Myocyte (in vitro differentiated cells): ENCODE measurements around the gene SYTL4. TPM values are rescaled to one million over a fixed set of nuclear protein-coding genes. Genes with fewer than 3 reads are reported as not detected.

Experiments
- DNase-seq: peaks from one replicate; pipeline ENCODE4 v3.0.0-alpha.2; 2012; ENCODE audit warnings: low read depth
- total RNA-seq: library from RNA; depleted of rRNA; stranded (reverse); fragments of >200 nt; gene quantifications from 2 replicates; pipeline ENCODE4 v1.2.3, GENCODE V29; 2014

The SYTL4 gene
- total RNA-seq, 1 donor from 2014 or later, result 0.99 TPM

GRCh38 chrX:100695302-100695701, 36.6 kb downstream of the SYTL4 start:
- no peak for DNase-seq

- no peak for DNase-seq
Measured at GRCh38 chrX:100687546-100687945, 44.4 kb downstream of the SYTL4 start.

GRCh38 chrX:100687128-100687527, 44.8 kb downstream of the SYTL4 start:
- no peak for DNase-seq

GRCh38 chrX:100685997-100686305, 46.0 kb downstream of the SYTL4 start:
- no peak for DNase-seq

- DNase-seq, result peak; percentile 67
Measured at GRCh38 chrX:100685284-100685996, 46.5 kb downstream of the SYTL4 start.

GRCh38 chrX:100682939-100683338, 49.0 kb downstream of the SYTL4 start:
- no peak for DNase-seq

GRCh38 chrX:100681599-100681998, 50.3 kb downstream of the SYTL4 start:
- DNase-seq, result no peak

- no peak for DNase-seq
Measured at GRCh38 chrX:100680756-100681155, 51.2 kb downstream of the SYTL4 start.

GRCh38 chrX:100677611-100678181, 54.2 kb downstream of the SYTL4 start:
- DNase-seq, result no peak

GRCh38 chrX:100674705-100675104, 57.2 kb downstream of the SYTL4 start:
- no peak for DNase-seq

GRCh38 chrX:100673397-100673953, 58.4 kb downstream of the SYTL4 start:
- DNase-seq, result no peak

- no peak for DNase-seq
Measured at GRCh38 chrX:100672966-100673365, 59.0 kb downstream of the SYTL4 start.

- no peak for DNase-seq
Measured at GRCh38 chrX:100663642-100664041, 68.3 kb downstream of the SYTL4 start.

- no peak for DNase-seq
Measured at GRCh38 chrX:100662796-100663195, 69.1 kb downstream of the SYTL4 start.

GRCh38 chrX:100662170-100662569, 69.8 kb downstream of the SYTL4 start:
- DNase-seq, result no peak

GRCh38 chrX:100659431-100660137, 72.3 kb downstream of the SYTL4 start:
- no peak for DNase-seq

- no peak for DNase-seq
Measured at GRCh38 chrX:100658941-100659381, 73.0 kb downstream of the SYTL4 start.

GRCh38 chrX:100654261-100654660, 77.7 kb downstream of the SYTL4 start:
- DNase-seq, result no peak

- no peak for DNase-seq
Measured at GRCh38 chrX:100652266-100652665, 79.7 kb downstream of the SYTL4 start.

- DNase-seq, result no peak
Measured at GRCh38 chrX:100650841-100651240, 81.1 kb downstream of the SYTL4 start.

GRCh38 chrX:100649550-100650356, 82.2 kb downstream of the SYTL4 start:
- DNase-seq, result peak; percentile 83
